HepG2 (cell line): ENCODE results near the gene TMEM63B. TPM values are rescaled to one million over a fixed set of nuclear protein-coding genes. Genes with fewer than 3 reads are reported as not detected.

ENCODE experiments used
- GABPA ChIP-seq, 2 experiments: IDR thresholded peaks; 2 replicates each; pipeline ENCODE4 v1.6.1; 2011 to 2016; ENCODE audit warnings: low read depth in 2 of 2, low read length in 1 of 2, missing biosample characterization in 1 of 2, missing genetic modification characterization in 1 of 2
- GABPB1 ChIP-seq: IDR thresholded peaks from 2 replicates; pipeline ENCODE4 v1.6.1; 2016; ENCODE audit warnings: mild to moderate bottlenecking, missing genetic modification reagents, moderate library complexity, missing compliant biosample characterization
- NR1H2 ChIP-seq: sonication (generic); formaldehyde crosslinking; IDR thresholded peaks from 2 replicates; pipeline ENCODE4 v1.8.1; 2022; ENCODE audit warnings: low read depth, missing genetic modification reagents, borderline replicate concordance
- NR2F6 ChIP-seq, 2 experiments: IDR thresholded peaks; 2 replicates each; pipeline ENCODE4 v1.6.1; 2016; ENCODE audit warnings: antibody characterized with exemption in 1 of 2, mild to moderate bottlenecking in 1 of 2
- POGZ ChIP-seq: sonication (generic); formaldehyde crosslinking; IDR thresholded peaks from 2 replicates; pipeline ENCODE4 v1.4.0; 2020; ENCODE audit warnings: mild to moderate bottlenecking, missing genetic modification reagents
- RFX3 ChIP-seq: IDR thresholded peaks from 2 replicates; pipeline ENCODE4 v1.6.1; 2016; ENCODE audit warnings: missing biosample characterization, missing genetic modification reagents
- SALL1 ChIP-seq: sonication (generic); formaldehyde crosslinking; IDR thresholded peaks from 2 replicates; pipeline ENCODE4 v1.8.0; 2022; ENCODE audit warnings: mild to moderate bottlenecking, missing genetic modification reagents
- TFDP2 ChIP-seq: sonication (generic); formaldehyde crosslinking; IDR thresholded peaks from 2 replicates; pipeline ENCODE4 v1.4.0; 2020; ENCODE audit warnings: missing genetic modification reagents
- TP53 ChIP-seq: sonication (generic); formaldehyde crosslinking; conservative IDR thresholded peaks from 2 replicates; pipeline ENCODE4 v1.4.0; 2020; ENCODE audit warnings: missing genetic modification reagents
- ZBTB14 ChIP-seq: sonication (generic); formaldehyde crosslinking; IDR thresholded peaks from 2 replicates; pipeline ENCODE4 v1.4.0; 2020; ENCODE audit warnings: missing genetic modification reagents
- ZFP36 ChIP-seq: fragments of 150-350 bp; IDR thresholded peaks from 2 replicates; pipeline ENCODE4 v1.6.1; 2018; ENCODE audit warnings: borderline replicate concordance, low read length, low read depth; ENCODE audit not compliant: partially characterized antibody
- ZNF234 ChIP-seq: sonication (generic); formaldehyde crosslinking; conservative IDR thresholded peaks from 2 replicates; pipeline ENCODE4 v1.5.1; 2020; ENCODE audit warnings: mild to moderate bottlenecking, missing genetic modification reagents
- ZNF343 ChIP-seq: sonication (generic); formaldehyde crosslinking; IDR thresholded peaks from 2 replicates; pipeline ENCODE4 v1.4.0; 2020; ENCODE audit warnings: mild to moderate bottlenecking, missing genetic modification reagents
- ZNF687 ChIP-seq: sonication (generic); formaldehyde crosslinking; IDR thresholded peaks from 2 replicates; pipeline ENCODE4 v1.5.1; 2020; ENCODE audit warnings: mild to moderate bottlenecking, missing genetic modification reagents, moderate library complexity
- ZNF720 ChIP-seq: sonication (generic); formaldehyde crosslinking; IDR thresholded peaks from 2 replicates; pipeline ENCODE4 v1.4.0; 2020; ENCODE audit warnings: missing genetic modification reagents
- ZSCAN20 ChIP-seq: sonication (generic); formaldehyde crosslinking; IDR thresholded peaks from 2 replicates; pipeline ENCODE4 v1.4.0; 2020; ENCODE audit warnings: missing genetic modification reagents, mild to moderate bottlenecking, borderline replicate concordance
- polyA plus RNA-seq, 8 experiments: library from polyadenylated mRNA; depleted of rRNA in 3 of 8; stranded (reverse) in 7 of 8; unstranded in 1 of 8; fragments of >200 nt; fragmentation: Illumina TruSeq in 4 of 8; extraction: Trizol in 4 of 8; gene quantifications; 2 replicates each; pipeline versions ENCODE4 v1.2.1 to v1.2.3, GENCODE V29; 2011 to 2016; ENCODE audit warnings: low read depth in 4 of 8, missing spikeins in 1 of 8, mixed read lengths in 1 of 8; ENCODE audit not compliant: insufficient read depth in 1 of 8
- total RNA-seq, 5 experiments: library from RNA; depleted of rRNA; stranded (reverse); fragments of >200 nt; fragmentation: Illumina TruSeq; extraction: Trizol; gene quantifications; 2 replicates each; pipeline ENCODE4 v1.2.3, GENCODE V29; 2016; ENCODE audit warnings: low read depth in 1 of 5
- TF ChIP-seq, protein P1 (sequence below): sonication (generic); formaldehyde crosslinking; IDR thresholded peaks from 2 replicates; pipeline ENCODE4 v1.5.1; 2020; ENCODE audit warnings: mild to moderate bottlenecking, missing genetic modification reagents, borderline replicate concordance
- TF ChIP-seq, protein P2 (sequence below): sonication (generic); formaldehyde crosslinking; IDR thresholded peaks from 2 replicates; pipeline ENCODE4 v1.4.0; 2020; ENCODE audit warnings: missing genetic modification reagents

Gene TMEM63B
- total and polyA plus RNA-seq, 2 of the 13 experiments (the other 11 are each of a cell fraction or from before 2014, with no cell fraction given) = 27.4 to 75.8 TPM

GRCh38 chr6:44078219-44078826, 49.0 kb upstream of the TMEM63B start (continued):
- peak; percentile 88 for TF ChIP-seq NR2F6 (IDR thresholded peaks at IDR 0.05)
- peak; percentile 94 for TF ChIP-seq NR2F6 (CRISPR knock-in tag; IDR thresholded peaks at IDR 0.05)
- TF ChIP-seq, protein P1, sequence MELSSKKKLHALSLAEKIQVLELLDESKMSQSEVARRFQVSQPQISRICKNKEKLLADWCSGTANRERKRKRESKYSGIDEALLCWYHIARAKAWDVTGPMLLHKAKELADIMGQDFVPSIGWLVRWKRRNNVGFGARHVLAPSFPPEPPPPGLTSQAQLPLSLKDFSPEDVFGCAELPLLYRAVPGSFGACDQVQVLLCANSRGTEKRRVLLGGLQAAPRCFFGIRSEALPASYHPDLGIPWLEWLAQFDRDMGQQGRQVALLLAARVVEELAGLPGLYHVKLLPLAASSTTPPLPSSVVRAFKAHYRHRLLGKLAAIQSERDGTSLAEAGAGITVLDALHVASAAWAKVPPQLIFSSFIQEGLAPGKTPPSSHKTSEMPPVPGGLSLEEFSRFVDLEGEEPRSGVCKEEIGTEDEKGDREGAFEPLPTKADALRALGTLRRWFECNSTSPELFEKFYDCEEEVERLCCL = no peak
- no peak for TF ChIP-seq ZNF234 (CRISPR knock-in tag)
- no peak for TF ChIP-seq ZNF720 (CRISPR knock-in tag)
- TF ChIP-seq, protein P2, sequence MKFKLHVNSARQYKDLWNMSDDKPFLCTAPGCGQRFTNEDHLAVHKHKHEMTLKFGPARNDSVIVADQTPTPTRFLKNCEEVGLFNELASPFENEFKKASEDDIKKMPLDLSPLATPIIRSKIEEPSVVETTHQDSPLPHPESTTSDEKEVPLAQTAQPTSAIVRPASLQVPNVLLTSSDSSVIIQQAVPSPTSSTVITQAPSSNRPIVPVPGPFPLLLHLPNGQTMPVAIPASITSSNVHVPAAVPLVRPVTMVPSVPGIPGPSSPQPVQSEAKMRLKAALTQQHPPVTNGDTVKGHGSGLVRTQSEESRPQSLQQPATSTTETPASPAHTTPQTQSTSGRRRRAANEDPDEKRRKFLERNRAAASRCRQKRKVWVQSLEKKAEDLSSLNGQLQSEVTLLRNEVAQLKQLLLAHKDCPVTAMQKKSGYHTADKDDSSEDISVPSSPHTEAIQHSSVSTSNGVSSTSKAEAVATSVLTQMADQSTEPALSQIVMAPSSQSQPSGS = no peak
- no peak; the same call in 1 of the 2 replicates for TF ChIP-seq ZNF687 (CRISPR knock-in tag)
- TF ChIP-seq NR1H2 (CRISPR knock-in tag) = no peak
- TF ChIP-seq ZSCAN20 = no peak
- TF ChIP-seq POGZ (CRISPR knock-in tag) = no peak
- no peak for TF ChIP-seq GABPB1
- TF ChIP-seq SALL1 (CRISPR knock-in tag) = peak; percentile 50; the same call in 1 of the 2 replicates
- TF ChIP-seq ZFP36 = no peak
- no peak for TF ChIP-seq ZBTB14
- TF ChIP-seq TP53 (CRISPR knock-in tag) = no peak
- TF ChIP-seq GABPA (IDR thresholded peaks at IDR 0.05; ENCODE audit: low read depth, low read length) = no peak
- TF ChIP-seq GABPA (CRISPR knock-in tag; IDR thresholded peaks at IDR 0.05; ENCODE audit: low read depth) = no peak
- TF ChIP-seq ZNF343 (CRISPR knock-in tag) = no peak
- peak; percentile 27; the same call in 1 of the 2 replicates for TF ChIP-seq TFDP2
- TF ChIP-seq RFX3 (CRISPR knock-in tag) = no peak
